GM18519 (cell line): Measurements from ENCODE around the gene RARG.
"Not testable (repeated sequence)": the region's sequence is repeated elsewhere in the genome, so short reads cannot be mapped to it uniquely, and the experiment has no call there.

ENCODE experiments used
- ATAC-seq: cut with Tn5 transposase; IDR thresholded peaks from one replicate; pipeline ENCODE4 v1.9.1; 2021; ENCODE audit warnings: mild to moderate bottlenecking, moderate library complexity; ENCODE audit not compliant: unreplicated experiment, low FRiP score

RARG gene

DNA sequence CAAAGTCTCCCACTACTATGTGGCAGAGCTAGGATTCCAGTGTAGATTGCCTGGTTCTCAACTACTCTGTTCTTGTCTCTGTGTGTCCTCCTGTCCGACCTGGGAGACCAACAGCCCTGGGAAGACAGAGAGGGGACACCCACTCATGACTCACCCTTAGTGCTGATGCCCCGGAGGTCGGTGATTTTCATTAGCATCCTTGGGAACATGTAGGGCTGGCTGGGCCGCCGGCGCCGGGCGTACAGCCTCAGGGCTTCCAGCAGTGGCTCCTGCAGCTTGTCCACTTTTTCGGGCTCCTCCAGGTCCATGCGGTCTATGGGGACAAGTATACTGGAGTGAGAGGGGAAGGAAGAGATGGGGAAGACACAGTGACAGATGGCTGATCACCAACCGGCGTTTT is 19.1 kb downstream of the RARG start:
- ATAC-seq: no peak

DNA sequence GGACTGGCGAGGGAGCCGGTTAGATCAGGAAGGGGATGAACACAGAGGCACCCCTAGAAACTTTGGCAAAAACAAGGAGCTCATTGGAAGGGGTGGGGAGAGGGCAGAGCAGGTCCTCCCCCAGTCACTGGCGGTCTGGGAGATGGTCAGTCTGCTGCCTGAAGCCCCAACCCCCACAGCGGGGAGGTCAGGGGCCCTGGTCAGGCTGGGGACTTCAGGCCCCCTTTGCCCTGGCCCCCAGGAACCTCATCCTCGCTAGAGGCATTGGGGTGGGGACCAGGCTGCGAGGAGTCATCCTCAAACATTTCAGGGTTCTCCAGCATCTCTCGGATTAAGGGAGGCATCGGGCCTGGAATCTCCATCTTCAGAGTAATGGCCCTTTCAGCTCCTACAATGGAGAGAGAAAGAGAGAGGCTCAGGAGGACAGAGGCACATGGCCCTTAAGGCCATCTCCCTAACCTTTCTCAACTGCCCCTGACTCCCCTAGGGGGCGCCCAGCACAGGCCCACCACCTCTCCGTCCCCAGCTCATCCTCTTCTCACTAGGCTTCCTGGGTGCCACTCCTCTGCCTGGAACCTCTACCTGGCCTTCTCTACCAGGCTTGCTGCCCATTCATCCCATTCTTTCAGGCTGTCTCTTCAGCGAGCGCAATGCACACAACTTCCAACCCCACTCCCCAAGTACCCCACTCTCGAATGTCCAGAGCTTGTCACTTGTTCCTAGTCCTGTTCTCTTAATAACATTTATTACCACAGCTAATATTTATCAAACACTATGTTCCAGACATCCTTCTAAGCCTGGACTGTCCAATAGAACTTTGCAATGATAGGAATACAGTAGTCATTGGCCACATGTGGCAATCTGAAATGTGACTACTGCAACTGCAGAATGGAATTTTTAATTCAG is 20.3 kb downstream of the RARG start:
- no peak for ATAC-seq

- ATAC-seq: no peak
Observed at GRCh38 chr12:53210843-53211242, 21.2 kb downstream of the RARG start.

- ATAC-seq: no peak
Observed at GRCh38 chr12:53208877-53209463, 23.0 kb downstream of the RARG start.

DNA sequence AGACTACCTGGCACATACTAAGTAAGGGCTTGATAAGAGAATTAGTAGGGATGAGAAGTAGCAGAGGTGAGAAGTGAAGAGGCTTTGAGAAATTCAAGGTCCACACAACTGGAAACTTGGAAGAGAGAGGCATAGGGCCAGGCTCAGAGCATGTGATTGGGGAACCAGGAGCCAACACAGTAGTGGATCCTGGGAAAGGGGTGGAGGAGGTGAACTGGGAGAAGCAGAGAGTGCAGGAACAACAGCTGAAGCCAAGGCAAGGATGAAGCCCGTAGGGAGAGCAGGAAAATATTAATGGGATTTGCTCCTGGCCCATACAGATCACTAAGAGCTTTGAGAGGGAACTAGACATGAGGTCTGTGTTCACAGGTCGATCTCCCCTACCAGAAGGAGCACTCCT is 23.6 kb downstream of the RARG start:
- no peak for ATAC-seq

DNA sequence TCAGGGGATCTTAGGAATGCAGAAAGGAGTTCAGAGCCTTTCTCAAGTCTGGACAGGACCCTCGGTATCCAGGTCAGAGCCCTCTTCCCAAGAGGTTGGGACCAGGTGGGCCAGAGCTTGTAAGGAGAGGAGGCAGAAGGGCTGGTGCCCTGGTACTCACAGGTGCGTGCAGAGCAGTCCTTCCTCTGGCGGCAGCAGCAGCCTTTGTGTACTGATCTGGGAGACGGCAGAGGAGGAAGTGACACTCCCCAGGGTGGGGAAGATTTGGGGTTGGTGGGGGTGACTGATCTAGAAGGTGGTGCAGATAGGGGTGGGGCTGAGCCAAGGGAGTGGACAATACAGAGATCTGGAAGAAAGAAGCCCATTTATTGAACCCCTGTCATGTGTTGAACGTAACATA is 25.0 kb downstream of the RARG start, which contains the start of gene ITGB7:
ITGB7 (minus strand) TSS at position 210 of the 400 bp plus-strand sequence. CDS start 6,808 bp downstream, outside the sequence.
- ATAC-seq: no peak

- ATAC-seq: peak; percentile 66
Observed at GRCh38 chr12:53205747-53206419, 26.1 kb downstream of the RARG start.

GRCh38 chr12:53204351-53204750 is 27.7 kb downstream of the RARG start:
- no peak for ATAC-seq

- ATAC-seq: not testable (repeated sequence)
Observed at GRCh38 chr12:53202316-53202715, 29.7 kb downstream of the RARG start.

DNA sequence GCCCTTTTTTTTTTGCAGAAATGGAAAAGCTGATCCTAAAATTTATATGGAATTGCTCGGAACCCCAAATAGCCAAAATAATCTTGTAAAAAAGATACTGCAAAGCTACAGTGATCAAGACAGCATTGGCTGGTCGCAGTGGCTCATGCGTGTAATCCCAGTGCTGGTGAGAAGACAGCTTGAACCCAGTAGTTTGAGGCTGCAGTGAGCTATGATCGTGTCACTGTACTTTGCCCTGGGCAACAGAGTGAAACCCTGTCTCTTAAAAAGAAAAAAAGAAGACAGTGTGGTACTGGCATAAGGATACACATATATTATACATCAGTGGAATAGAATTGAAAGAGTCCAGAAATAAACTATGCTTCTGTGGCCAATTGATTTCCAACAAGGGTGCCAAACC is 30.4 kb downstream of the RARG start:
- no peak for ATAC-seq

DNA sequence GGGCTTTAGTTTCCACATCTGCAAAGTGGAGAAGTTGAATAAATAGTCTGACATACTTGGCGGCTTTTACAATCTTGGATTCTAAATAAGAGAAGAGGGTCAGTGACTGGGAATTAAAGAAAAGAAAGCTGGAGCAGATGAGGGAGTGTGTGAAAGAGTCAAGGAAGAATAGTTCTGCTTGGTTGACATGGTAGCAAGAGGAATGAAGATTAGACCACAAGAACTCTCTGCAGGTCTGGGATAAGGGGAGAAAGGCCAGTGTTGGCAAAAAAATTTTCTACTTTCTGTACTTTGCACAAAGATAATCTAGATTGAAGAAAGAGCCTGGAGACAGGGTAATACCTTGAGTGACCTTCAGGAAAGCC is 30.9 kb downstream of the RARG start:
- ATAC-seq: no peak

DNA sequence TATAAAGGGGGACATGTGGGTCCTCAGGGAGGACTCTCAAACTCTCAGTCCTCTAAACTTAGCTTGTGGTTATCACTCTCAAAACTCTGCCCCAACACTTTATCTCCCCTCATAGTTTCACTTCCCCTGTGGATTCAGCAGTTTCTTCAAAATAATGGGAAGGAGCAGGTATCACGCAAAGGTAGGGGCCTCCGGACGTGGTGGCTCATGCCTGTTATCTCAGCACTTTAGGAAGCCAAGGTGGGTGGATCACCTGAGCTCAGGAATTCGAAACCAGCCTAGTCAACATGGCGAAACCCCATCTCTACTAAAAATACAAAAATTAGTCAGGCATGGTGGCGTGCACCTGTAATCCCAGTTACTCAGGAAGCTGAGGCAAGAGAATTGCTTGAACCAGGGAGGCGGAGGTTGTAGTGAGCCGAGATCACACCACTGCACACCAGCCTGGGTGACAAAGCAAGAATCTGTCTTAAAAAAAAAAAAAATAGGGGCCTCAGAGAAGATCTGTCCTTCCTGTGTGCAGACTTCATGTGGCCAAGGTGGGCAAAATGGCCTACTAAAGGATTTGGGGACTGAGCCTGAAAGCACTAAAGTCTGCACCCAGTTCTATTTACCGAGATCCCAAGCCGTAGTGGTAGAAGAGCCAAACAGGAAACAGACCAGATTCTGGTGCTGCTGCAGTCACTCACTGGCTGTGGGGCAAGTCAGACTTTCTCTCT is 31.4 kb downstream of the RARG start:
- ATAC-seq: no peak

DNA sequence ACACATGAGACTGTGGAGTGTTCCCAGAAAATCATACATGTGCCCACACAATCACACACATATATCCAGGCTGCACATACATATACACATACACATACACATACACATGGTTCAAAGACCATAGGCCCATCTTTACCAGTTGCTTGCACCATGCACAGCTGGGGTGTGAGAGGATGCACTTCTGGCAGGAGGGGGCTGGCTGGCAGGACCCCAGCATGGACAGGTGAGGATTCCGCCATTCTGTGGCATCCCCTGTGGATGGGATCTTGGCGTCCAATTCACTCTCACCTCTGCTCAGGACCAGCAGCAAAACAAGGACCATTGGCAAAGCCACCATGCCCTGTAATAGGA is 31.9 kb downstream of the RARG start:
- ATAC-seq: no peak

DNA sequence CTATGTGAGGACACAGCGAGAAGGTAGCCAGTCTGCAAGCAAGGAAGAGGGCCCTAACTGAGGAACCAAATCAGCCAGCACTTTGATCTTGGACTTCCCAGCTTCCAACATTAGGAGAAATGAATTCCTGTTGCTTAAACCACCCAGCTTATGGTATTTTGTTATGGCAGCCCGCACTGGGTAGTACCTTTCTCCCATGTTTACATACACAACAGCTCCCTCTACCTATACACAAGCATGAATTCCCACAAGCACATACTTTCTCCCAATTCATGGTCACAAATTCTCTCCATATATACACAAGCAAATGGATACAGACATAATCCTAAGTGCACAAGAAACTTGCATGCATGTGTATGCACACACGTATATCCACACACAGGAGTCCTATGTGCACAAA is 32.3 kb downstream of the RARG start:
- no peak for ATAC-seq

DNA sequence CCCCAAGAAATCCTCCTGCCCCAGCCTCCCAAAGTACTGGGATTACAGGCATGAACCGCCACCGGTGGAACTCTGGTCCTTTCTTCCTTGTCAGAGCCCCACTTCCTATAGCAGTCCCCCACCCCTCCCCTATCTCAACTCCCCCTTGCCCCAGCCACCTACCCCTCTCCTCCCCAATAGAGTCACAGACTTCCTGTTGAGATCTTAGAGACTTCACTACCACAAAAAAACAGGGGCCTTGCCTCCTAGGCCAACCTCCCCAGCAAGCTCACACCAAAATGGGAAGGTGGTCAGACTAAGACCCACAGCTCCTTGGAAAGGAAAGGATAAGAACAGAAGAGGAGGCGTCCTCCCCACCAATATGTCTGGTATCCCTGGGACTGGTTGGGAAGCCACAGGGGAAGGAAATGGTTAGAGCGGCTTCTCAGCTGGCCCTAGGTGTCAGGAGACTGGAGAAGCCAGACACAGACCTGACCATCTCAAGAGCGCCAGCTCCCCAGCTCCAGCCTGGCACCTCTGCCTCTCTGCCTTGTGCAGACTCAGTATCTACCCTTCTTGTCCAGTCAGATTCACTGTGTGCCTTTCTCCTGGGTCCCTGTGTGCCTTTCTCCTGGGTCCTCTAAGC is 33.4 kb downstream of the RARG start:
- no peak for ATAC-seq

- ATAC-seq: no peak
Observed at GRCh38 chr12:53197011-53197640, 34.9 kb downstream of the RARG start.

DNA sequence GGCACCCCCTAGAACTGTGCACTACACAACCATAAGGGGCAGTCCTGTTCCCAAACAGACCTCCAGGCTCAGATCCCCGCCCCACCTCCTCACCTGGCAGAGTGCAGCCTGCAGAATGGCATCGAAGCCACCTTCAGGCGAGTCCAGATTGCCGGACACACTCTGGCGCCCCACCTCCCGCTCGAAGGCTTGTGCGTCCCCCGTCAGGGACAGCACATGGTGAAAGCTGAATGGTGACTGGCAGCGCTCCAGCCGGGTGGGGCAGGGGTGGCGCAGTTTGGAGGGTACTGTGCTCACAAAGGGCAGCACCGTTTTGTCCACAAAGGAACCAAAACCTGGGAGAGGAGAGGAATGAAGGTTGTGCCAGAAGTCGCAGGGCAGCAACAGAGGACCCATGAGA is 35.5 kb downstream of the RARG start:
- no peak for ATAC-seq

- ATAC-seq: no peak
Observed at GRCh38 chr12:53195516-53196420, 36.2 kb downstream of the RARG start.

DNA sequence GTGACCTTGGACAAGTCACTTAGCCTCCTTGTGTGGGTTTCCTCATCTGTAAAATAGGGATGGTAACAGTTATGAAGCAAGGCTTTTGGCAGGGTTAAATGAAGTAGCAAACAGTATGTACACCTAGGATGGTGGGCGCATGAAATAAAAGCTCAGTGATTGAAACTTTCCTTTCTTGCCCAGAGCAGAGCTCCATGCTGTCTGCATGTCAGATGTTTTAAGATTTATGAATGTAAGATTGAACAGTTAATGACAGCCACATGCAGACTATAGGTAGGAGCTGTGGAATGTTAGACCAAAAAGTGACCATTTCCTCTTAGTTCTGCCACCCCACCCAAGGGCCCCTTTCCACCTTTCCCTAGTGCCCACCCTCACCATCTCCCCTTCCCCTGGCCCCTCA is 37.0 kb downstream of the RARG start:
- ATAC-seq: no peak
